Stimulated activated naive B cell treated with anti-CD40 and anti-IgM and Interleukin-4, amounts not matched to agents 10 μg/mL and 1 μg/mL and 100 μg/mL, for 72 hours (primary cell): ENCODE data around the gene CDKN1C.
A peak's percentile ranks its signal among the peaks of the same experiment; 100 is the strongest.

Experiments used
- ATAC-seq, 2 donors: fragments of 150-1000 bp; cut with Tn5 transposase; replicated peaks; 2 replicates each; pipeline ENCODE4 v1.10.0; 2021; ENCODE audit warnings: moderate library complexity in 1 of 2
- DNase-seq: peaks from one replicate; pipeline ENCODE4 v3.0.0; 2021
- H3K27ac Mint-ChIP-seq: one replicate; pipeline ENCODE4 v1.8.0; 2022; ENCODE audit warnings: mild to moderate bottlenecking, mixed read lengths
- H3K27me3 Mint-ChIP-seq, 2 donors: one replicate each; pipeline ENCODE4 v1.8.0; 2022; ENCODE audit warnings: mixed read lengths in 2 of 2
- H3K36me3 Mint-ChIP-seq, 2 donors: one replicate each; pipeline ENCODE4 v1.8.0; 2022; ENCODE audit warnings: mixed read lengths in 2 of 2, mild to moderate bottlenecking in 1 of 2
- H3K4me1 Mint-ChIP-seq, 2 donors: one replicate each; pipeline ENCODE4 v1.8.0; 2022; ENCODE audit warnings: mixed read lengths in 2 of 2, mild to moderate bottlenecking in 1 of 2
- H3K4me3 Mint-ChIP-seq, 2 donors: one replicate each; pipeline ENCODE4 v1.8.0; 2022; ENCODE audit warnings: mild to moderate bottlenecking in 2 of 2, mixed read lengths in 2 of 2, moderate library complexity in 1 of 2
- H3K9me3 Mint-ChIP-seq, 2 donors: one replicate each; pipeline ENCODE4 v1.8.0; 2022; ENCODE audit warnings: mixed read lengths in 2 of 2, mild to moderate bottlenecking in 1 of 2

Gene CDKN1C

GRCh38 chr11:2853997-2854560, 31.5 kb downstream of the CDKN1C start:
- DNase-seq = no peak
- Mint-ChIP-seq H3K27ac (peak overlapping the region; percentile 21), H3K4me1 (no peaks in the 10 kb centered on the region), H3K36me3 (peaks cover 0 to 2% of the 10 kb centered on the region in 2 donors), H3K9me3 (no peaks in the 10 kb centered on the region), H3K27me3 (peaks cover 6 to 16% of the 10 kb centered on the region in 2 donors), H3K4me3 (no peak overlapping the region)
- no peak for ATAC-seq

DNA sequence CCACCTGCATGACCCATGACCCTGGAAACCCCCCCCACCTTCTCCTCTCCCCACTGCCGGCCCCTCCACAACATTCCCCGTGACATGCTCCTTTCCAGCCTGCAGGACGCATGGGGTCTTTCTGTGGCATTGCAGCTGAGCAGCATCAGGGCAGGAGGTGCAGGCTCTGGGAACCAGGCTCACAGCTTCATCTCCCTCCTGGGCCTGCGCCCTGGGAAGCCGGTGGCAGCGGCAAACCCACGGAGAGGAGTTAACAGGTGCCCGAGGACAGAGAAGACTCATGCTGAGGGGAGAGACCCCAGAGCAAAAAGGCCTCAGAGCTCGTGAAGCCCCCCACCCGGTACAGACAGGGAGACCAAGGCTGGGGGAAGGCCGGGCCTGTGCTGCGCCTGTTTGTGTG, 32.2 kb downstream of the CDKN1C start:
- H3K27me3 Mint-ChIP-seq = peaks cover 6 to 9% of the 10 kb centered on the region in 2 donors
- H3K4me3 Mint-ChIP-seq = no peak overlapping the region
- ATAC-seq (no peak), DNase-seq (no peak)
- peaks cover 0 to 2% of the 10 kb centered on the region in 2 donors for H3K36me3 Mint-ChIP-seq
- H3K9me3 Mint-ChIP-seq = no peaks in the 10 kb centered on the region
- no peak overlapping the region for H3K27ac Mint-ChIP-seq
- no peaks in the 10 kb centered on the region for H3K4me1 Mint-ChIP-seq

DNA sequence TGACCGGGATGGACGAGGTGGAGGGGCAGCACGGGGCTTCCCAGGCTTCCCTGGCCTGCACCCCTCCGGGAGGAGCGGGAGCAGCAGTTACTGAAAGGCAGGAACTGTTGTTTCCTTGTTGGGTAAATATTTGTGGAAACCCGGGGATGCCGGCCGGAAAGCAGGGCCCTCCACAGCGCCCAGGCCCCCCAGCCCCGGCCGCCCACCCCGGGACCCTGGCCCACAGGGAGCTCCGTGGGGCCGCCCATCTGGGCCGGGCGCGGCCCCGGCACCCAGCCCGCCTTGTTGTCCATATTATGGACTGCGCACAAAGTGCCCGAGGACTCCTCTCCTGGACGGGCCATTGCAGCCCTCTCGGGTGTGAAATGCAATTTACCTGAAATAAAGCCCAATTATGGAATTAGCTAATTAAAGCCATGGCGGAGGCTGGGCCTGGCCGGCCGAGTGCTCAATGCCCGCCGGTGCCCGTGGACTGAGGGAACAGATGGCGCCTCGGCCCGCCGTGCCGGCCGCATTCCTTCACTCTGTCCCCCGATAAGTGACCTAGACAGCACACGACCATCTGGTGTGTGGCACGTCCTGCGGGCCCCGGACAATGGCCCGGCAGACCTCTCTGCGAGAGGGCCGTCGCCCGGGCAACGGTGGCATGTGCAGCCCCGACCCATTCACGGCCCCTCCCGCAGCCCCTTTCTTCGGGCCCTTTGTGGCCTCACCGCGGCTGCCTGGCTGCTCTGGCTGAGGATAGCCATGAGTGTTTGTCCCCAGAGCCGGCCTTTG, 35.4 kb downstream of the CDKN1C start:
- no peak for ATAC-seq

DNA sequence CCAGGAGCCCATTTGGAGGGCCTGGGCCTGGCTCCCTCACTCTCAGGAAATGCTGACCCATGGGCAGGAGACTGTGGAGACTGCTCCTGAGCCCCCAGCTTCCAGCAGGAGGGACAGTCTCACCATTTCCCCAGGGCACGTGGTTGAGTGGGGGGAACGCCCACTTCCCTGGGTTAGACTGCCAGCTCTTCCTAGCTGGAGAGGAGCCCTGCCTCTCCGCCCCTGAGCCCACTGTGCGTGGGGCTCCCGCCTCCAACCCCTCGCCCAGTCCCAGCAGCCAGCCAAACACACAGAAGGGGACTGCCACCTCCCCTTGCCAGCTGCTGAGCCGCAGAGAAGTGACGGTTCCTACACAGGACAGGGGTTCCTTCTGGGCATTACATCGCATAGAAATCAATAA, 37.1 kb downstream of the CDKN1C start:
- H3K9me3 Mint-ChIP-seq = no peaks in the 10 kb centered on the region
- no peaks in the 10 kb centered on the region for H3K4me1 Mint-ChIP-seq
- no peaks in the 10 kb centered on the region for H3K27me3 Mint-ChIP-seq
- no peak overlapping the region for H3K4me3 Mint-ChIP-seq
- ATAC-seq (no peak), DNase-seq (no peak)
- no peak overlapping the region for H3K27ac Mint-ChIP-seq
- no peaks in the 10 kb centered on the region for H3K36me3 Mint-ChIP-seq

More for the DNA sequence above, 35.4 kb downstream of the CDKN1C start:
- Mint-ChIP-seq H3K9me3 (no peaks in the 10 kb centered on the region), H3K27ac (no peak overlapping the region), H3K4me1 (no peaks in the 10 kb centered on the region), H3K4me3 (no peak overlapping the region), H3K27me3 (peaks cover 6 to 8% of the 10 kb centered on the region in 2 donors), H3K36me3 (peaks cover 0 to 2% of the 10 kb centered on the region in 2 donors)
- DNase-seq = no peak

- no peaks in the 10 kb centered on the region for H3K27me3 Mint-ChIP-seq
- ATAC-seq (no peak), DNase-seq (no peak)
- no peaks in the 10 kb centered on the region for H3K4me1 Mint-ChIP-seq
- H3K9me3 Mint-ChIP-seq = no peaks in the 10 kb centered on the region
- H3K4me3 Mint-ChIP-seq = no peak overlapping the region
- no peak overlapping the region for H3K27ac Mint-ChIP-seq
- no peaks in the 10 kb centered on the region for H3K36me3 Mint-ChIP-seq
Observed at GRCh38 chr11:2847561-2847960, 38.0 kb downstream of the CDKN1C start.

- DNase-seq = no peak
- no peaks in the 10 kb centered on the region for H3K4me1 Mint-ChIP-seq
- no peak overlapping the region for H3K4me3 Mint-ChIP-seq
- no peak for ATAC-seq
- no peak overlapping the region for H3K27ac Mint-ChIP-seq
- no peaks in the 10 kb centered on the region for H3K27me3 Mint-ChIP-seq
- no peaks in the 10 kb centered on the region for H3K9me3 Mint-ChIP-seq
- H3K36me3 Mint-ChIP-seq = no peaks in the 10 kb centered on the region
Observed at GRCh38 chr11:2846470-2846869, 39.1 kb downstream of the CDKN1C start.

GRCh38 chr11:2846056-2846455, 39.5 kb downstream of the CDKN1C start:
- no peaks in the 10 kb centered on the region for H3K27me3 Mint-ChIP-seq
- H3K27ac Mint-ChIP-seq = no peak overlapping the region
- no peaks in the 10 kb centered on the region for H3K36me3 Mint-ChIP-seq
- DNase-seq (no peak), ATAC-seq (no peak)
- no peaks in the 10 kb centered on the region for H3K9me3 Mint-ChIP-seq
- no peaks in the 10 kb centered on the region for H3K4me1 Mint-ChIP-seq
- no peak overlapping the region for H3K4me3 Mint-ChIP-seq

DNA sequence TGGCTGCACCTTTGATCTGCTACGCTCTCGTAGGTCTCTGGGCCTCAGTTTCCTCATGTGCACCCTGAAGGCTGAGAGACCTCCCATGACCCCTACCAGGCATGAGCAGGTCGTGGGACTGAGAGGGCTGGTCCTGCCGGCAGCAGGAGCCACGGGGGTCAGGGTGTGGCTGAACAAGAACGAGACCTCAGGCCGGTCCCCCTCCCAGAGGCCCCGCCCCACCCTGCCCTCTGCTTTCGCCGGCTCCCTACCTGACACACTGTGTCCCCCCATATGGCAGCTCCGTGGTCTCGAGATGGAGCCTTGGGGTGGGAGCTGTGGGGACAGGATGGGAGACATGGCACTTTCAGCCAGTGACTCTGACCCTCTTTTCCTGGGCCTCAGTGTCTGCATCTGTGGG, 40.6 kb downstream of the CDKN1C start:
- ATAC-seq (no peak), DNase-seq (no peak)
- no peaks in the 10 kb centered on the region for H3K27me3 Mint-ChIP-seq
- H3K4me1 Mint-ChIP-seq = no peaks in the 10 kb centered on the region
- no peak overlapping the region for H3K4me3 Mint-ChIP-seq
- no peaks in the 10 kb centered on the region for H3K9me3 Mint-ChIP-seq
- no peak overlapping the region for H3K27ac Mint-ChIP-seq
- no peaks in the 10 kb centered on the region for H3K36me3 Mint-ChIP-seq

GRCh38 chr11:2844116-2844842, 41.3 kb downstream of the CDKN1C start:
- Mint-ChIP-seq H3K36me3 (no peaks in the 10 kb centered on the region), H3K4me3 (no peak overlapping the region), H3K9me3 (no peaks in the 10 kb centered on the region), H3K27me3 (no peaks in the 10 kb centered on the region), H3K27ac (no peak overlapping the region), H3K4me1 (no peaks in the 10 kb centered on the region)
- DNase-seq (no peak), ATAC-seq (no peak)

- no peak overlapping the region for H3K4me3 Mint-ChIP-seq
- no peaks in the 10 kb centered on the region for H3K27me3 Mint-ChIP-seq
- no peak overlapping the region for H3K27ac Mint-ChIP-seq
- DNase-seq (no peak), ATAC-seq (no peak)
- no peaks in the 10 kb centered on the region for H3K36me3 Mint-ChIP-seq
- no peaks in the 10 kb centered on the region for H3K9me3 Mint-ChIP-seq
- H3K4me1 Mint-ChIP-seq = no peaks in the 10 kb centered on the region
Observed at GRCh38 chr11:2843551-2843950, 42.0 kb downstream of the CDKN1C start.

GRCh38 chr11:2842876-2843275, 42.7 kb downstream of the CDKN1C start:
- Mint-ChIP-seq H3K27me3 (no peaks in the 10 kb centered on the region), H3K9me3 (no peaks in the 10 kb centered on the region), H3K36me3 (no peaks in the 10 kb centered on the region), H3K4me3 (no peak overlapping the region), H3K27ac (no peak overlapping the region), H3K4me1 (no peaks in the 10 kb centered on the region)
- ATAC-seq = no peak
- DNase-seq = no peak

DNA sequence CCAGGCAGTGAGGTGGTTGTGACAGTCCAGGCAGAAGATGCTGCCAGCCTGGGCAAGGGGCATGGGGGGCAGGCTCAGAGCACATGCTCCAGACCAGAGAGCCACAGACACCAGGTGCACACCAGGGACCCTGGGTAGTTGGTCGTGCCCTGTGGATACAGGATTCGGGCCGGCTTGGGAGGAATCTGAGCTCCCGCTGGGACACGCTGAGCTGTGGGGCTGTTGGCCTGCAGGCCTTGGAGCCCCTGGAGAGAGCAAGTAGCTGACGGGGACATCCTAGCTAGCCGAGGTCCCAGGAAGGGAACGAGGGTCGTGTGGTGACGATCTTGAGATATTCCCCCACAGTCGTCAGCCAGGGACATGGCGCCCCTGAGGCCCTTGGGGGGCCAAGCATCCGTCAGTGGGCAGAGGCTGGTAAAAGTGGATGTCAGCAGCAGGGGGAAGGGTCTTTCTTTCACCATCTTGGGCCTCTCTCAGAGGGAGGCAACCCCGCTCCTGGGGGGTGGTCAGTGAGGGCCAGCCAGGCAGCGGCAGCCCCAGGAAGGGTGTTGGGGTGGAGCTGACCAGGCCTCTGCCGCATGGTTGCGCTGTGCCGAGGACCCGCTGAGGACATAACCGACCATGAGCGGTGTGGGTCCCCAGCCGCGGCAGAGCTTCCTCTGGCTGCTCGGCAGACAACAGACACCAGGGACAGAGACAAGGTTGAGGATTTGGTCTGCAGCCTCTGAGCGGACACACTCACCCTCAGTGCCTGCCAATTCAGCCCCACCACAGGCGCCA, 44.0 kb downstream of the CDKN1C start:
- Mint-ChIP-seq H3K9me3 (no peaks in the 10 kb centered on the region), H3K27me3 (no peaks in the 10 kb centered on the region), H3K36me3 (no peaks in the 10 kb centered on the region), H3K27ac (no peak overlapping the region), H3K4me1 (no peaks in the 10 kb centered on the region), H3K4me3 (no peak overlapping the region)
- DNase-seq (no peak), ATAC-seq (no peak)

DNA sequence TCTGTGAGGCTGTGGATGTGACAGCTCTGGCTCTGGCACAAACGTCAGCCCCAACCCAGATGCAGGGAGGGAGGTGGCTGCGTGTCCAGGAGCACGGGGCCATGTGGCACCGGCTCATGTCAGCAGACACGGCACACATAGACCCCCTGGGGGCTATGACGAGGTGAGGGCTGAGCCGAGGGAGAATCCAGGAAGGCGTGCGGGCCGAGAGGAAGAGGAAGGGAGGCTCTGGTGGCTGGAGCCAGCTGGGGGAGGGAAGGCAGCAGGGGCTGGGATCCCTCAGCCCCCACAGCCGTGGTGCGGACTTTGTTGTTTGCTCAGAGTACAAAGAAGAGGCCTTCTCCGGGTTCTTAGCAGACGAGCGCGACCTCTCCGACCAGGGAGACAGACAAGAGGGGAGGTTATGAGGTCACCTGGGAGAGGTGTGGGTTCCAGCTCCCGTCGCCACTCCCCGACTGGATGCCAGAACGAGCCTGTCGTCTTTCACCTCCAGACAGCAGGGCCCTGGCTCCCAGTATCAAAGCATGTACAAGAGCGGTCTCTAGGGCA, 46.1 kb downstream of the CDKN1C start:
- H3K9me3 Mint-ChIP-seq = no peaks in the 10 kb centered on the region
- no peak for ATAC-seq
- no peaks in the 10 kb centered on the region for H3K4me1 Mint-ChIP-seq
- H3K27me3 Mint-ChIP-seq = peaks cover 0 to 8% of the 10 kb centered on the region in 2 donors
- no peak for DNase-seq
- no peak overlapping the region for H3K4me3 Mint-ChIP-seq
- no peaks in the 10 kb centered on the region for H3K36me3 Mint-ChIP-seq
- no peak overlapping the region for H3K27ac Mint-ChIP-seq

GRCh38 chr11:2838676-2839294, 46.8 kb downstream of the CDKN1C start:
- Mint-ChIP-seq H3K4me3 (no peak overlapping the region), H3K27ac (no peak overlapping the region), H3K9me3 (no peaks in the 10 kb centered on the region), H3K27me3 (peaks cover 0 to 8% of the 10 kb centered on the region in 2 donors), H3K4me1 (no peaks in the 10 kb centered on the region), H3K36me3 (no peaks in the 10 kb centered on the region)
- DNase-seq = no peak
- no peak for ATAC-seq
